ENCODE data around the gene CUL9. TPM values are rescaled to one million over a fixed set of nuclear protein-coding genes. Genes with fewer than 3 reads are reported as not detected.

Gene CUL9
- total RNA-seq, 1 experiment from 2014 or later: 15.2 TPM

DNA sequence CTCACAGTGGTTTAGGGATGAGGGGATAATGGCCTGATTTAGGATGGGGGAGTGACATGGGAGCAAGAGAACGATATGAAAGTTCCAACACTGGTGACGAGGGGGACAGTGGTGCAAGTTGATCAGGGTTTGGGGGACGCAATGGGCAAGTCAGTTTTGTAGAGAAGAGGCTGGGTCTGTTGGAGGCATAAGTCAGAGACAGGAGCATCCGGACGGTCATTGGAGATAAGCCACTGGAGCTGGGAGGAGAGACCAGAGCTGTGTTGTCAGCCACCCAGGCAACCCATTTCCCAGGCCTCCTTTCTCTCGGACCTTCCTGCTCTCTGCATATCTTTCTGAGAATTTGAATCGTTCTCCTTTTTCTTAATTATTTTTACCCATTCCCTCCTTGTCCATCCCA lies 37.8 kb downstream of the CUL9 start:
- Histone ChIP-seq H4K20me1 (ENCODE audit: control insufficient read depth, insufficient read depth, insufficient read length) (no peaks in the 10 kb centered on the region), H3K9me3 (ENCODE audit: control insufficient read depth, low read depth, low read length) (no peaks in the 10 kb centered on the region), H3T11ph (ENCODE audit: low read length) (no peak overlapping the region), H2BK15ac (ENCODE audit: low read depth, low read length) (no peak overlapping the region), H3K27me3 (ENCODE audit: insufficient read depth, low read length) (no peaks in the 10 kb centered on the region), H2AK5ac (ENCODE audit: insufficient read length, low read length) (no peak overlapping the region), H4K91ac (ENCODE audit: insufficient read length, low read depth, low read length) (no peak overlapping the region), H2BK12ac (ENCODE audit: insufficient read length, low read depth, low read length) (no peak overlapping the region), H3K23ac (ENCODE audit: insufficient read length, low read depth, low read length) (no peak overlapping the region), H3K79me1 (ENCODE audit: insufficient read depth, low read depth, low read length, poor library complexity, severe bottlenecking) (no peaks in the 10 kb centered on the region), H2BK5ac (ENCODE audit: insufficient read length, low read length) (no peak overlapping the region), H3K4ac (ENCODE audit: low read depth, low read length) (no peak overlapping the region), H3K23me2 (ENCODE audit: insufficient read length, low read depth, low read length, poor library complexity, severe bottlenecking) (no peaks in the 10 kb centered on the region), H4K5ac (ENCODE audit: insufficient read length, low read depth, low read length) (no peak overlapping the region), H3K27ac (ENCODE audit: insufficient read length, low read depth, low read length) (no peak overlapping the region), H2BK20ac (ENCODE audit: low read depth, low read length, poor library complexity, severe bottlenecking) (no peak overlapping the region), H4K8ac (replicated peaks; ENCODE audit: insufficient read length, low read depth, low read length) (no peak overlapping the region), H3K79me2 (ENCODE audit: insufficient read depth, low read length) (no peaks in the 10 kb centered on the region), H3K4me2 (ENCODE audit: insufficient read depth, insufficient read length, low read length) (no peak overlapping the region), H3K14ac (ENCODE audit: insufficient read depth, low read length) (no peak overlapping the region), H3K56ac (ENCODE audit: insufficient read length, low read depth, low read length) (no peak overlapping the region), H3K18ac (ENCODE audit: insufficient read length, low read depth, low read length) (no peak overlapping the region), H2BK120ac (ENCODE audit: low read depth, low read length, poor library complexity, severe bottlenecking) (no peak overlapping the region), H3K9ac (ENCODE audit: extremely low read depth, insufficient read length, low read length) (no peak overlapping the region), H3K4me1 (ENCODE audit: insufficient read depth, low read length) (no peaks in the 10 kb centered on the region; the same call in 1 of the 2 replicates), H2AFZ (ENCODE audit: low read length) (no peak overlapping the region)
- Mint-ChIP-seq H3K4me1 (peaks cover 5 to 14% of the 10 kb centered on the region in 2 experiments), H3K27ac (peak overlapping the region in 1 of 3 experiments; percentile 59; a peak in 1 of 7 replicates), H3K36me3 (ENCODE audit: insufficient read depth in 1 of 3, low read depth in 3 of 3) (peaks cover 4 to 21% (median 6%) of the 10 kb centered on the region in 3 experiments; a peak in 4 of 7 replicates), H3K9me3 (no peaks in the 10 kb centered on the region), H3K4me3 (no peak overlapping the region), H3K27me3 (ENCODE audit: low read depth) (peaks cover 2% of the 10 kb centered on the region; the same call in 1 of the 2 replicates)
- TF ChIP-seq CTCF (conservative IDR thresholded peaks at IDR 0.05): no peak
- WGBS (ENCODE audit: extremely low coverage, insufficient read length, low lambda C conversion rate): no CpG with 5 or more reads among the region's 7 CpGs
- no peak for DNase-seq
